HuH-7 (cell line): Measurements from ENCODE around the gene ILF2.
"Not testable (repeated sequence)": the region's sequence is repeated elsewhere in the genome, so short reads cannot be mapped to it uniquely, and the experiment has no call there.

ENCODE experiments used
- DNase-seq: peaks from one replicate; pipeline ENCODE4 v3.0.0; 2011; ENCODE audit warnings: low spot score

The ILF2 gene

GRCh38 chr1:153670859-153671627 is at the start of gene ILF2:
Gene ILF2 (minus strand): TSS chr1:153670993. CDS start chr1:153670922, 71 bp downstream.
- DNase-seq: peak; percentile 99

GRCh38 chr1:153717330-153717729 is 46.5 kb upstream of the ILF2 start:
- DNase-seq: no peak

- not testable (repeated sequence) for DNase-seq
Measured at GRCh38 chr1:153716211-153716610, 45.4 kb upstream of the ILF2 start.

- no peak for DNase-seq
Measured at GRCh38 chr1:153711026-153711425, 40.2 kb upstream of the ILF2 start.

- no peak for DNase-seq
Measured at GRCh38 chr1:153705484-153705883, 34.7 kb upstream of the ILF2 start.

GRCh38 chr1:153699768-153700167 is 29.0 kb upstream of the ILF2 start:
- no peak for DNase-seq

- DNase-seq: no peak
Measured at GRCh38 chr1:153698923-153699714, 28.3 kb upstream of the ILF2 start.

- no peak for DNase-seq
Measured at GRCh38 chr1:153698020-153698922, 27.5 kb upstream of the ILF2 start.

- no peak for DNase-seq
Measured at GRCh38 chr1:153697191-153698019, 26.6 kb upstream of the ILF2 start.

- DNase-seq: no peak
Measured at GRCh38 chr1:153696741-153697140, 25.9 kb upstream of the ILF2 start.

- DNase-seq: no peak
Measured at GRCh38 chr1:153693466-153693865, 22.7 kb upstream of the ILF2 start.

- no peak for DNase-seq
Measured at GRCh38 chr1:153688736-153689328, 18.0 kb upstream of the ILF2 start.

GRCh38 chr1:153688276-153688675 is 17.5 kb upstream of the ILF2 start:
- DNase-seq: no peak

- DNase-seq: no peak
Measured at GRCh38 chr1:153687346-153688125, 16.7 kb upstream of the ILF2 start.

GRCh38 chr1:153685544-153686340 is 14.9 kb upstream of the ILF2 start:
- no peak for DNase-seq

GRCh38 chr1:153684892-153685291 is 14.1 kb upstream of the ILF2 start:
- no peak for DNase-seq

- no peak for DNase-seq
Measured at GRCh38 chr1:153683854-153684253, 13.1 kb upstream of the ILF2 start.

GRCh38 chr1:153682730-153683129 is 11.9 kb upstream of the ILF2 start:
- DNase-seq: no peak

GRCh38 chr1:153680120-153680403 is 9.3 kb upstream of the ILF2 start:
- DNase-seq: no peak
